RWPE1 (cell line): ENCODE data around the gene SPOCK3.
A peak's percentile ranks its signal among the peaks of the same experiment; 100 is the strongest.
"Not testable (repeated sequence)": the region's sequence is repeated elsewhere in the genome, so short reads cannot be mapped to it uniquely, and the experiment has no call there.

Experiments
- CTCF ChIA-PET: fragments of 350-600 bp; sonication (Branson Sonifier 250); formaldehyde crosslinking; extraction: SDS; loops from one replicate; lab custom pipeline; 2021; lab: Yijun Ruan, JAX
- POLR2A ChIA-PET: fragments of 400-600 bp; formaldehyde crosslinking; extraction: SDS; loops from one replicate; lab custom pipeline; 2020; ENCODE audit warnings: antibody characterized with exemption; ENCODE audit not compliant: low non-redundant PET; lab: Yijun Ruan, JAX
- DNase-seq: peaks from one replicate; pipeline ENCODE4 v3.0.0; 2012; ENCODE audit warnings: low spot score
- H3K27ac ChIP-seq: fragments of 450-650 bp; 2 replicates; pipeline ENCODE4 v1.5.1; 2017
- CTCF ChIP-seq: fragments of 450-650 bp; conservative IDR thresholded peaks from 2 replicates; pipeline ENCODE4 v1.5.1; 2017; ENCODE audit warnings: low read depth, mild to moderate bottlenecking

The SPOCK3 gene

GRCh38 chr4:166882221-166882620, 352.1 kb downstream of the SPOCK3 start:
- ChIA-PET CTCF (no interaction called here), POLR2A (no interaction called here)
- no peak for TF ChIP-seq CTCF
- peak; percentile 47 for DNase-seq
- H3K27ac ChIP-seq, result no peak overlapping the region

GRCh38 chr4:166875821-166876220, 358.5 kb downstream of the SPOCK3 start:
- H3K27ac ChIP-seq, result no peak overlapping the region
- DNase-seq, result no peak
- CTCF ChIA-PET, result no interaction called here
- POLR2A ChIA-PET, result no interaction called here
- TF ChIP-seq CTCF, result no peak

- POLR2A ChIA-PET, result no interaction called here
- CTCF ChIA-PET, result no interaction called here
- TF ChIP-seq CTCF, result no peak
- no peak for DNase-seq
- no peak overlapping the region for H3K27ac ChIP-seq
Observed at GRCh38 chr4:166862032-166862431, 372.3 kb downstream of the SPOCK3 start.

GRCh38 chr4:166850398-166850797, 383.9 kb downstream of the SPOCK3 start:
- POLR2A ChIA-PET, H3K27ac ChIP-seq, CTCF ChIA-PET, DNase-seq: not testable (repeated sequence)

- H3K27ac ChIP-seq, result no peak overlapping the region
- ChIA-PET CTCF (no interaction called here), POLR2A (no interaction called here)
- no peak for DNase-seq
- no peak for TF ChIP-seq CTCF
Observed at GRCh38 chr4:166846939-166847338, 387.4 kb downstream of the SPOCK3 start.

- H3K27ac ChIP-seq, result no peak overlapping the region
- no peak for DNase-seq
- POLR2A ChIA-PET, result no interaction called here
- TF ChIP-seq CTCF, result no peak
- CTCF ChIA-PET, result no interaction called here
Observed at GRCh38 chr4:166842795-166843261, 391.5 kb downstream of the SPOCK3 start.

- ChIA-PET CTCF (interaction anchor here (0.7 kb wide), 1 partner anchor 89 kb away, joined by 5 read pairs; no protein-coding TSS in a partner anchor), POLR2A (no interaction called here)
- TF ChIP-seq CTCF, result no peak
- DNase-seq, result no peak
- no peak overlapping the region for H3K27ac ChIP-seq
Observed at GRCh38 chr4:166839615-166840251, 394.6 kb downstream of the SPOCK3 start.
